HPDE6-E6E7 (cell line): ENCODE results near the gene TEFM.
"Not testable (repeated sequence)": the region's sequence is repeated elsewhere in the genome, so short reads cannot be mapped to it uniquely, and the experiment has no call there.

Source experiments
- DNase-seq: peaks from one replicate; pipeline ENCODE4 v3.0.0; 2011; ENCODE audit warnings: missing footprints; ENCODE audit errors: extremely low spot score

TEFM gene

GRCh38 chr17:30906101-30906911, at the start of gene TEFM:
TSS of gene TEFM (minus strand) at chr17:30906238. CDS start at chr17:30906198, 40 bp downstream.
- DNase-seq = peak; percentile 86

GRCh38 chr17:30954046-30954830, 48.2 kb upstream of the TEFM start:
- DNase-seq = no peak

GRCh38 chr17:30952638-30953393, 46.8 kb upstream of the TEFM start:
- no peak for DNase-seq

- no peak for DNase-seq
Observed at GRCh38 chr17:30950669-30951399, 44.8 kb upstream of the TEFM start.

- DNase-seq = no peak
Observed at GRCh38 chr17:30950189-30950588, 44.2 kb upstream of the TEFM start.

- no peak for DNase-seq
Observed at GRCh38 chr17:30947796-30948195, 41.8 kb upstream of the TEFM start.

GRCh38 chr17:30942308-30943079, 36.5 kb upstream of the TEFM start:
- no peak for DNase-seq

- DNase-seq = no peak
Observed at GRCh38 chr17:30939051-30939689, 33.1 kb upstream of the TEFM start.

- no peak for DNase-seq
Observed at GRCh38 chr17:30933966-30934365, 27.9 kb upstream of the TEFM start.

GRCh38 chr17:30931582-30931981, 25.5 kb upstream of the TEFM start:
- DNase-seq = not testable (repeated sequence)

- no peak for DNase-seq
Observed at GRCh38 chr17:30930495-30930894, 24.5 kb upstream of the TEFM start.

GRCh38 chr17:30929861-30930260, 23.8 kb upstream of the TEFM start:
- DNase-seq = not testable (repeated sequence)

GRCh38 chr17:30929081-30929633, 23.1 kb upstream of the TEFM start:
- no peak for DNase-seq

GRCh38 chr17:30928584-30928983, 22.5 kb upstream of the TEFM start:
- no peak for DNase-seq

- DNase-seq = no peak
Observed at GRCh38 chr17:30927756-30928155, 21.7 kb upstream of the TEFM start.

GRCh38 chr17:30926516-30926915, 20.5 kb upstream of the TEFM start:
- DNase-seq = no peak

- no peak for DNase-seq
Observed at GRCh38 chr17:30924341-30924740, 18.3 kb upstream of the TEFM start.

GRCh38 chr17:30922235-30923030, 16.4 kb upstream of the TEFM start:
- no peak for DNase-seq

- DNase-seq = no peak
Observed at GRCh38 chr17:30921544-30922196, 15.6 kb upstream of the TEFM start, which contains the start of gene ADAP2. TSS of gene ADAP2 (plus strand) at chr17:30921945. CDS start at chr17:30922015, 70 bp downstream.
